HG02870 (cell line): ENCODE measurements around the gene IFNG-AS1.

Source experiments
- ATAC-seq: cut with Tn5 transposase; IDR thresholded peaks from one replicate; pipeline ENCODE4 v1.9.1; 2021; ENCODE audit warnings: mild to moderate bottlenecking, moderate library complexity; ENCODE audit not compliant: unreplicated experiment

IFNG-AS1 gene

GRCh38 chr12:67993143-67993542 lies 3.9 kb downstream of the IFNG-AS1 start:
- no peak for ATAC-seq

GRCh38 chr12:67994046-67994445 lies 4.8 kb downstream of the IFNG-AS1 start:
- no peak for ATAC-seq

GRCh38 chr12:67996347-67996746 lies 7.1 kb downstream of the IFNG-AS1 start:
- ATAC-seq = no peak

DNA sequence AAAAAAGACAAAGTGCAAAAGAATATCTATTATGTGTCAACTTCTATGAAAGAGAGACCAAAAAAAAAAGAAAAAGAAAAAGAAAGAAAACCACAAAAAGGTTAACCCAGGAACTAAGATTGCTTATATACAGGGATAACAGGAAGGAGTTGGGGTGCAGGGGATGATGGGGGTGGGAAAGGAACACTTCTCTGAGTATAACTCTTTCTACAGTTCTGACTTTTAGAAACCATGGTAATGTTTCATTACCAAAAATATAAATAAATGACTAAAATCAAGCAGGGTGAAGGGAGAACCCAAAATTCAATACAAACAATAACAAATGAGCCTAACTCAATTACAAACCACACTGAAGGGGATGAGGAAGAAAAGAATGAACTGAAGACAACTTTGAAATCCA lies 9.1 kb downstream of the IFNG-AS1 start:
- no peak for ATAC-seq

DNA sequence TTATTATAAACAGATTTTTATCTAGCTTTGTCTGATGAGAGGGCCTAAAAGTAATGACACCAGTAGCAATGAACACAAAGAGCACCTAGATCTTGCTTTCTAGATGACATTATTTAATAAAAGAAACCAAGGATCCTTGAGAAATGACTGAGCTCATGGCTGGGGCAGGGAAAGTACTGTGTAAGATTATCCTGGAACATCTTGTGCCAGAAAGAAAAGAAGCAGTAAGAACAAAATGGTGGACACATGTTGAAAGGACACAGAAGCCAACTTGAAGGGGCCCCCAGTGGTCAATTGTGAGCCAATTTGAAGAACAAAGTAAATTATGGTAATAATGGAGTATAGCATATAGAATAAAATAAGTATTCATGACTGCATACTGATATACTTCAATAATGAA lies 10.0 kb downstream of the IFNG-AS1 start:
- no peak for ATAC-seq

GRCh38 chr12:68001486-68002466 lies 12.5 kb downstream of the IFNG-AS1 start:
- no peak for ATAC-seq

DNA sequence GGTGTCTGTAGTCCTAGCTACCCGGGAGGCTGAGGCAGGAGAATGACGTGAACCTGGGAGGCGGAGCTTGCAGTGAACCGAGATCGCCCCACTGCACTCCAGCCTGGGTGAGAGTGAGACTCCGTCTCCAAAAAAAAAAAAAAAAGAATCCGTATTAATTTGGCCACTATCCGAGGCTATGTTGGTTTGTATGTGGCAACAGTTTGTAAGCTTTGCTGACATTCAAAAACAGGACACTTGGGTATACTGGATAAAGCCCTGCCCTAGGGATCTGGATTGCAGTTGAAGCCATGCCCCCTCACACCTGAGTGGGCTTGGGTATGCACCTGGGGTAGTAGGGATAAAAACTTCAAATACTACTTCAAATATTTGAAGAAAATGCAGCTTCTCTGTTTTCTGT lies 14.5 kb downstream of the IFNG-AS1 start:
- no peak for ATAC-seq

DNA sequence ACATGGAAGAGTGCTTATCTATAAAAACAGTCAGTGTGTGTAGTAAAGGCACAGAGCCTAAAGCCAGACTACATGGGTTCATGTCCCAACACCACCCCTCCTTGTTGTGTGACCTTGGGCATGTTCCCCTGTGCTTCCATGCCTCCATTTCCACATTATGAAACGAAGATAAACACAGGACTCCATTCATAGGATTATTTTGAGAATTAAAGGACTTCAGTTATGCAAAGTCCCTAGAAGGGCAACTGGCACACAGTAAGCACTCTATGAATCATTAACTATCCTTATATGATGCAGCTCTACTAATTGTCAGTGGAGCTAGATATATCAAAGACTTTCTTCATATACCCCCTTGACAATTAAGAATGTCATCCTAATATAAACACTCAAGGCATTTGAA lies 17.8 kb downstream of the IFNG-AS1 start:
- no peak for ATAC-seq

DNA sequence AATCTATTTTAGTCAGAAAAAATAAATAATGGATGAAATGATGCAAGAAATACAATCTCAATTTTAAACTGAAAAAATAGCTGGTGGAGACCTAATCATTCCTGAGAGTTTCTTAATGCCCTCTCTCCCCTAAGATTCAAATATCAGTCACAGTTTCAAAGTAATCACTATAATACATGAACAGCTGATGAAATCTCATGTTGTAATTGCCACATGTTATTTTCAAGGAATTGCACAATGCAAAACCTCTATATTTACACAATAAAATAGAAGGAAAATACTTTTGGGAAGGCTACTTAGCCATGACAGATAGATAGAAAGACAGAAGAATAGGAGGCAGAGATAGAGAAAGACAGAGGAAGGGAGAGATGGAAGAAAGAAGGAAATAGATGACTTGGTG lies 18.2 kb downstream of the IFNG-AS1 start:
- no peak for ATAC-seq

- ATAC-seq = no peak
Measured at GRCh38 chr12:68011206-68011881, 22.1 kb downstream of the IFNG-AS1 start.

- ATAC-seq = no peak
Measured at GRCh38 chr12:68011882-68012207, 22.6 kb downstream of the IFNG-AS1 start.

DNA sequence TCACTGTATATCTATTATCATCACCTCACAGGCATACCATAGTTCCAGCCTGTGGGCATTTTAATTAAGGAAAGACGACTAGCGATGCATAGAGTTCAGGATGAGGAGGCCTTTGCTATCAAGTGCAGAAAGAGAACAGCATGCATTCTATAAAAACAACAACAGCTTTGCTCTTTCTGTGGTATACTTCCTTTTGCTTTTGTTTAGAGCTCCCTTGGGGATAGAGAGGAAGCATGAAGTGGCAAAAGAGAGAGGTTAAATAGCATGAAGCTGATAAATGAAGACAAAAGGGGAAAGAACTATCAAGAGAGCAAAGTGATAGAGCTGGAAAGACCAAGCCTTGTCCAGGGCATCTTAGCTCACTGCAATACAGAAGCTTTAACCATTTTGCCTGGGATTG lies 23.5 kb downstream of the IFNG-AS1 start:
- ATAC-seq = no peak

- ATAC-seq = no peak
Measured at GRCh38 chr12:68013181-68013580, 23.9 kb downstream of the IFNG-AS1 start.

- ATAC-seq = no peak
Measured at GRCh38 chr12:68016136-68016535, 26.9 kb downstream of the IFNG-AS1 start.

DNA sequence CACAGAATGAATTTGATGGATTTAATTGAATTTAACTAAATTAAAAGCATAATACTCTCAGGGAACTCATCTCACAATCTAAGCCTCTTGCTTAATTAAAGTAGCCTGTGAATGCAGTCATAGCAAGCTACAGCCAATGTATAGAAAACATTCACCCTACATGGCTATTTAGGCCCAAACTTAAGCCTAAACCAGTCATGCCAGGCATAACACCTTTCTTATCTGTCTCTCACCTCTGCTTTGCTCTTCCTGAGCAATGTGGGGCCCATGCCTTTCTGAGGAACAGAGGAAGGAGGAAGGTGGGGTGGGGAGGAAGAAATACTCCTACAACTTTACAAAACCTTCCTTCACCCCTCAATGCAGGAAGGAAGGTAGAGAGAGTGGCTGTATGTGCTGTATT lies 29.1 kb downstream of the IFNG-AS1 start:
- ATAC-seq = no peak

GRCh38 chr12:68020049-68020448 lies 30.8 kb downstream of the IFNG-AS1 start:
- no peak for ATAC-seq

GRCh38 chr12:68020699-68021098 lies 31.5 kb downstream of the IFNG-AS1 start:
- no peak for ATAC-seq

DNA sequence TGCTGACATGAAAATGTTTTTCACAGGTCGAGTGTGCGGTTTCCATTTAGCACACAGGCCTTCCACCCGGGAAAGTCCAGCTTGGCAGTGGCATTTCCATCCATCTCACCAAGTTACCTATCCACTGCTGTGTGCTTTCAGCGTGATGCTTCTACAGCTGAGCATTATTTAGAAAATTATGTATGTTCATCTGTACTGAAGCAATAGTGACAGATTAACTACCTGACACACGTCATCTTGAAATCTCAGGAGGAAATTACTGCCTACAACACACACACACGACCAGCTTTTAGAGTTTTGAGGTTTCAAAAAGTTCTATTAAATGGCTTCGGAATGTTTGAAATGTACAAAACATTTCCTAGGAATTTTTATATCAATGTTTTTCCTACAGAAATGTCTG lies 39.4 kb downstream of the IFNG-AS1 start:
- no peak for ATAC-seq

- ATAC-seq = no peak
Measured at GRCh38 chr12:68030248-68030647, 41.0 kb downstream of the IFNG-AS1 start.

DNA sequence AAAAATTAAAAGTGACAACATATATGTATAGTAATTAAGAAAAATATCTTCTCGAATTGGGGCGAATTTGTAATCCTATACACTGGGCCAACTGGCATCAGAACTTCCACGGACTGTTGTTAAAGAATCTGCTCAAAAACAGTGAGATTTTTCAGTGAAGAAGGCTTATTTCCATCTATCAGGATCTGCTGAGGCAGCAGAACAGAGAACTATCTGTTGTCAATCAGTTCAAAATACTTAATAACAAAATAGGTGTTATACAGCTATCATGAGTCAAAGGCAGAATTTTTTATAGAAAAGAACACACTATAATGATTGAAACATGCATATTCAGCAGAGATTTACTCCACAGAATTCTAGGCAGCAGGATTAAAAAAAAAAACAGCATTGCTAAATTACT lies 41.9 kb downstream of the IFNG-AS1 start:
- no peak for ATAC-seq

DNA sequence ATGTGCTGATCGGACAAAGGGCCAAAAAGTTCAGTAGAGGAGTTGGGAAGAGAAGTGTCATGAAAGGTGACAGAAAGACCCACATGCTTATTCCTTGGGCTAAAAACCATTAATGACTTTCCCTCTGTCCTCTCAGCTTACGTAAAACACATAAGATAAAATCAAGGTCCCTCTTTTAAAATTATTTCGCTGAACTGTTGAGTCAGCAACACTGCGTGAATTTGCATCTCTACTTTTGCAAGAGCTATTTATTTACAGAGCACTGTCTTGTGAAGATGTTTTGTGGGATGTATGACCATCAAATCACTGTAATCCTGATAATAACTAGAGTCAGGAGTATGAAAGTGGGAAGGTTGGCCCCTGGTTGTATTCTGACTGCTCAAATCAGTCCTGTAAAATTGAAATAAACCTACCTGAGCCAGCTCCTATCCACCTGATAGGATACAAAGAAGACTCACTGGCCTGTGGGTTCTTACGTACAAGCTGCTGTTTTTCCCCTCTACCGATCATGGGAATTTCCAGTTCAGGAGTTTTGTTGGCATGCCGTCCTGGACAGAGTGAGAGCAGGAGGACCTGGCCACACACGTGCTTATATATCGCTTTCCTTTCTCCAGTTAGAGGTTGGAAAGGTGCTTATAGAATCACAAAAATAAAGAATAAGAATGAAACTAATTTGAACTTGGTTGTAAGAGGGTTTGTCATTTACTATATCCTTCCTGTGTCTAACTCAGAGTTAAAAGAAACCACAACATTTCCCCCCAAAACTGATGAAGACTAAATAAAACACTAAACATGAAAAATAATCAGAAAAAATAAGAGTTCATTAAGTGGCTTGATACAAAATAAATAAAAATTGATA lies 42.9 kb downstream of the IFNG-AS1 start:
- no peak for ATAC-seq
